Stimulated activated CD4-positive, alpha-beta T cell treated with anti-CD3 and anti-CD28 coated beads, Interleukin-12 subunit alpha, Interleukin-12 subunit beta, amount 100 ng/mL, for 48 hours (primary cell): ENCODE data around the gene C1orf115.
"Not testable (repeated sequence)": the region's sequence is repeated elsewhere in the genome, so short reads cannot be mapped to it uniquely, and the experiment has no call there.

Experiments used
- DNase-seq, 3 donors: peaks; one replicate each; pipeline ENCODE4 v3.0.0-alpha.2; 2020; ENCODE audit warnings: low read depth in 2 of 3, low spot score in 1 of 3

The C1orf115 gene

GRCh38 chr1:220692436-220693228 is 2.5 kb downstream of the C1orf115 start:
- DNase-seq: no peak

DNA sequence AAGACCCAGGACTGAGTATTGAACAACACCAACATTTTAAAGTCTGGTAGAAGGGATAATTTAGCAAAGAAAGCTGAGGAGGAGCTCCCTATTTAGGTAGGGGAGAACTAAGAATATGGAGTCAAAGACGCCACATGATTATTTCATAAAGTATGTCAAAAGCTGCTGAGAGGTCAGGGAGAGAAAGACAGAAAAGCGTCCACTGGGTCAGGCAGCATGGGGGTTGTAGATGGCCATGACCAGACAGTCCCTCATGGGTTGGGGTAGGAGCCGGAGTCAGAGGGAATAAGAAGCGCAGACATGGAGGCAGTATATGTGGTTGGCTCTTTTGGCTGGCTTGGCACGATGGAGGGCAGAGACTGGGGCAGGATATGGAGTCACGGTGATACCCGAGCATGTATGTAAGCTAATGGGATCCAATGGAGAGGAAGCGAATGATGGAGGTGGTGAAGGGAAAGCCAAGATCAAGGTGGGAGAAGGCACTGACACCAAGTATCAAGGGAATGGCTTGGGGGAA is 4.8 kb downstream of the C1orf115 start:
- DNase-seq: no peak

GRCh38 chr1:220695426-220695825 is 5.3 kb downstream of the C1orf115 start:
- DNase-seq: no peak

- DNase-seq: no peak
Measured at GRCh38 chr1:220696226-220696862, 6.2 kb downstream of the C1orf115 start.

GRCh38 chr1:220696863-220697231 is 6.7 kb downstream of the C1orf115 start:
- no peak for DNase-seq

- no peak for DNase-seq
Measured at GRCh38 chr1:220697326-220697725, 7.2 kb downstream of the C1orf115 start.

DNA sequence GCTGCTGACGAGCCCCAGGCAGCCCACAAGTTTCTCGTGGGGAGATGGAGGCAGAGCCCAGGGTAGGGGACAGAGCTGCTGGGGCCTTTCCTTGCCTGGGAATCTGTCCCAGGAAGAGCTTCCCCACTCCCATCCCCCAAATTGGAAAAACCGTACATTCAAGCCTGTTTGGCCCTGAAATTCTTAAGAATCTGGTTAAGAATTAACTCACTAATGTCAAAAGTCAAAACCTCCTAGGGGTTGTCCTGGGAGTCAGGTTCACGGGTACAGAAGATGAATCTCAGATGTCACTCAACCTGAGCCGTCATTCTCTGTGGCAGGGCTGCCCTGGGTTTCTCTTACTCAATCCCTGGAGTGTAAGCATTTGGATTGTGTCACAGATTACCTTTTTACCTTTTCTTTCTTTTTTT is 8.4 kb downstream of the C1orf115 start:
- no peak for DNase-seq

DNA sequence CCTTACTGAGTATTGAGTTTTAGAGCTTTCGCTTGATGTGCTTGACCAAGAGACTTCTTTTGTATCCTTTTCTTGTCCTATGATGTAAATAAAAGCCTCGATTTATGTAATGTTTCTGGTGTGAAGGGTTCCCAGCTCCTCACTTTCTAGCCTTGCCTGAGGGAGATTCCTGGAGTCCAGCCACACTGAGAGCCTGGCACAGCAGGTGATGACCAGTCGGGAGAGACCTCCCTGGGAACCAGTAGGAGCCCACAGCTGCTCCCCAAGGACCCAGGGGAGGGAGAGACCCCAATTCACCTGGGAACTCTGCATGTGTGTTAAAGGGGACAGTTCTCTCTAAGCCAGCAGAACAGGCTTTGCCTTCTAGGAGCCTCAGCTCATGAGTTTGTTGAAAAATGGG is 8.9 kb downstream of the C1orf115 start:
- DNase-seq: no peak

DNA sequence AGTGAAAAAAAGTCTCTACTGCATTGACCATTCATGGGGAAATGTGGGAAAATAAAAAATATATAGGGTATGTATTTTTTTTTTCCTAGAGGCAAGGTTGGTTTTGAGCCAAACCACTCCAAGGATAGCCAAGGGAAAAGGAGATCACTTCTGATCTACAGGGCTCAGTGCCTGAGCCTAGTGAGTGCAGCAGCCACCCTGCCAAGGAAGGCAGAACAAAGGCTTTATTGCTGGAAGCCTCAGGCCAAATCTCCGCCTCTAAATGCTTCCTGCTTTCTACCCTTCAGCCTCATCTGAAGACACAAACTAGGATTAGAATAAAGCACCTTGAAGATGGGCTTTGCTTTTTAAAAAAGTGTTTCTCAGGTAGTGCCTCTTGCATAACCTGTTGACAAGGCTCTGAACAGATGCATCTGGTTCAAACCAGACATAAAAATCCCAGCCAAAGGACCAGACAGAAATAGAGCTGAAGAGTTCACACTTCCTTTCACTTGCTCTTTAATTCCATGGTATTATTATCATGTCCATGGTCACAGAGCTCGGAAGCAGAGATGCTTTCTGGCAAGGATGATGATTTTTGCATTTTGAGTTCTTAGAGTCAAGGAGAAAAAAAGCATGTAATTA is 10.5 kb downstream of the C1orf115 start:
- no peak for DNase-seq

GRCh38 chr1:220701974-220702373 is 11.8 kb downstream of the C1orf115 start:
- DNase-seq: no peak

- DNase-seq: no peak
Measured at GRCh38 chr1:220702733-220703270, 12.6 kb downstream of the C1orf115 start.

GRCh38 chr1:220703305-220703704 is 13.1 kb downstream of the C1orf115 start:
- no peak for DNase-seq

DNA sequence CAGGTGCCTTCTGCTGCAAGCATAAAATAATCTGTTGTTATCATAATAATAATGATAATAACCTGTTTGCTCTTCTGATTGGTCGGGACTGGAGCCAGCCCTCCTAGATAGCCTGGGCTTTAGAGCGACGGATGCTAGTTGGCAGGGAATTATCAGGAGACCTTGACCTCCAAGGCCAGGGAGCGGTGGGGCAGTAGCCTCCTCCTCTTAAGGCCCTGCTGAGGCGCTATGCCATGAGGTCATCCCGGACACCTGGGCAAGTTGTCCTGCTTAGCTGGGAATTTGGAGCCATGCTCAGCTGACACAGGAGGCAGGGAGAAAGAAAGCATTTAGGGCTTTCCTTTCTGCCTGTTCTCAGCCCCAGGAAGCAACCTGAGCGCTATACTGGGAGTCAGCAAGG is 15.6 kb downstream of the C1orf115 start:
- DNase-seq: no peak

GRCh38 chr1:220706480-220706879 is 16.3 kb downstream of the C1orf115 start:
- DNase-seq: no peak

- no peak for DNase-seq
Measured at GRCh38 chr1:220707160-220707559, 17.0 kb downstream of the C1orf115 start.

- no peak for DNase-seq
Measured at GRCh38 chr1:220708244-220708643, 18.1 kb downstream of the C1orf115 start.

- DNase-seq: no peak
Measured at GRCh38 chr1:220708936-220709801, 19.0 kb downstream of the C1orf115 start.

- DNase-seq: no peak
Measured at GRCh38 chr1:220710333-220710732, 20.2 kb downstream of the C1orf115 start.

DNA sequence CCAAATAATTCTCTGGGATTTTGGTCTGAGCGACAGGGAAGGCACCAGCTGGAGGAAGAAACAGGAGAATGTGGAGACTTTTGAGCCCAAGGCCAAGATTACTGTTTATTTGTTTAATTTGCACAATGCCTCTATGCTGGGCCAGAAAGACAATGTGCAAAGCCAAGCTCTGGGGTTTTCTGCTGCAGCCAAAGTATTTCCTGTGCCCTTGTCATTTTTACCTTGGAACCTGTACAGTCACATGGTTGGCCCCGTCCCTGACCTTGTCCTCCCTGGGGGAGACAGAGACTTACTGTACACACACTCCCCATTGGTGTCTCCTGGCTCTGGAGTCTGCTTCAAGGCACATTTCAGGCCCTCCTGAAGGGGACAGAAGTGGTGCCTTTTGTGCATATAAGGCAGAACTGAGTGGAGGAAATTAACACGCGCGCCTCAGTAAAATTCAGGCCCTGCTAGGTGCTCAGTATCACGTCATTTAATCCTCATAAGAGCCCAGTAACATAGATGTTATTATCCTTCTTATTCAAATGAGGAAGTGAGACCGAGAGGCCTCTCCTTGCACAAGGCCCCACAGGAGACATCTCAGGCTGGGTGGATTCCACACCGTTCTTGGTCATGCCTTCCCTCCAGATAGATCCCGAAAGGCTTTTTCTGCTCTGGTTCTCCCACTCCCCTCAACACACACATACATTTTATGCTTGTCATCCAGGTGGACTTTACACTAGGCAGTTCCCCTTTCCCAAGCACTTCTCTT is 21.1 kb downstream of the C1orf115 start:
- no peak for DNase-seq

GRCh38 chr1:220715986-220716385 is 25.8 kb downstream of the C1orf115 start:
- not testable (repeated sequence) for DNase-seq
